IPS-18c (cell line): ENCODE results near the gene CLCA1.

Experiments
- H3K4me3 ChIP-seq: 2 replicates; pipeline ENCODE4 v1.7.0; 2013; ENCODE audit warnings: low read depth, mild to moderate bottlenecking, low read length, moderate library complexity; ENCODE audit not compliant: insufficient read depth
- H3K9me3 ChIP-seq: one replicate; pipeline ENCODE4 v1.6.1; 2013; ENCODE audit warnings: mild to moderate bottlenecking, low read length, moderate library complexity; ENCODE audit not compliant: control insufficient read depth, insufficient read depth

The CLCA1 gene

GRCh38 chr1:86468501-86468977, at the start of gene CLCA1:
Gene CLCA1 (plus strand): TSS chr1:86468927. CDS start chr1:86468972, 45 bp downstream.
- no peaks in the 10 kb centered on the region for H3K9me3 ChIP-seq
- H3K4me3 ChIP-seq, result no peak within 1 kb of the TSS

- Histone ChIP-seq H3K9me3 (no peaks in the 10 kb centered on the region), H3K4me3 (no peak overlapping the region)
Measured at GRCh38 chr1:86419277-86419903, 49.3 kb upstream of the CLCA1 start.

GRCh38 chr1:86421601-86422280, 47.0 kb upstream of the CLCA1 start:
- no peak overlapping the region for H3K4me3 ChIP-seq
- no peaks in the 10 kb centered on the region for H3K9me3 ChIP-seq

GRCh38 chr1:86423473-86423872, 45.3 kb upstream of the CLCA1 start:
- Histone ChIP-seq H3K4me3 (no peak overlapping the region), H3K9me3 (no peaks in the 10 kb centered on the region)

GRCh38 chr1:86423873-86424272, 44.9 kb upstream of the CLCA1 start, which contains the start of gene CLCA2:
Gene CLCA2 (plus strand): TSS chr1:86424171. CDS start chr1:86424248, 77 bp downstream.
- no peaks in the 10 kb centered on the region for H3K9me3 ChIP-seq
- H3K4me3 ChIP-seq, result no peak within 1 kb of the TSS

- Histone ChIP-seq H3K4me3 (no peak overlapping the region), H3K9me3 (no peaks in the 10 kb centered on the region)
Measured at GRCh38 chr1:86429122-86429725, 39.5 kb upstream of the CLCA1 start.

GRCh38 chr1:86429835-86430234, 38.9 kb upstream of the CLCA1 start:
- Histone ChIP-seq H3K4me3 (no peak overlapping the region), H3K9me3 (no peaks in the 10 kb centered on the region)

- no peak overlapping the region for H3K4me3 ChIP-seq
- H3K9me3 ChIP-seq, result no peaks in the 10 kb centered on the region
Measured at GRCh38 chr1:86430376-86430775, 38.4 kb upstream of the CLCA1 start.

- Histone ChIP-seq H3K4me3 (no peak overlapping the region), H3K9me3 (no peaks in the 10 kb centered on the region)
Measured at GRCh38 chr1:86434059-86434458, 34.7 kb upstream of the CLCA1 start.

- H3K9me3 ChIP-seq, result peaks cover 3% of the 10 kb centered on the region
- H3K4me3 ChIP-seq, result no peak overlapping the region
Measured at GRCh38 chr1:86435327-86435726, 33.4 kb upstream of the CLCA1 start.

- H3K4me3 ChIP-seq, result no peak overlapping the region
- H3K9me3 ChIP-seq, result peaks cover 3% of the 10 kb centered on the region
Measured at GRCh38 chr1:86436041-86436440, 32.7 kb upstream of the CLCA1 start.

GRCh38 chr1:86441581-86441980, 27.1 kb upstream of the CLCA1 start:
- peaks cover 3% of the 10 kb centered on the region for H3K9me3 ChIP-seq
- no peak overlapping the region for H3K4me3 ChIP-seq

- Histone ChIP-seq H3K4me3 (no peak overlapping the region), H3K9me3 (peaks cover 3% of the 10 kb centered on the region)
Measured at GRCh38 chr1:86441997-86442396, 26.7 kb upstream of the CLCA1 start.

GRCh38 chr1:86445919-86446318, 22.8 kb upstream of the CLCA1 start:
- Histone ChIP-seq H3K4me3 (no peak overlapping the region), H3K9me3 (no peaks in the 10 kb centered on the region)

GRCh38 chr1:86447198-86447790, 21.4 kb upstream of the CLCA1 start:
- Histone ChIP-seq H3K9me3 (no peaks in the 10 kb centered on the region), H3K4me3 (no peak overlapping the region)

GRCh38 chr1:86448670-86449069, 20.1 kb upstream of the CLCA1 start:
- no peaks in the 10 kb centered on the region for H3K9me3 ChIP-seq
- no peak overlapping the region for H3K4me3 ChIP-seq

GRCh38 chr1:86449103-86449502, 19.6 kb upstream of the CLCA1 start:
- Histone ChIP-seq H3K9me3 (no peaks in the 10 kb centered on the region), H3K4me3 (no peak overlapping the region)

GRCh38 chr1:86450847-86451246, 17.9 kb upstream of the CLCA1 start:
- Histone ChIP-seq H3K4me3 (no peak overlapping the region), H3K9me3 (no peaks in the 10 kb centered on the region)
